Keratinocyte (primary cell): ENCODE measurements around the gene CDK14. TPM values are rescaled to one million over a fixed set of nuclear protein-coding genes. Genes with fewer than 3 reads are reported as not detected.

Experiments used
- DNase-seq: peaks from one replicate; pipeline ENCODE4 v3.0.0-alpha.2; 2011; ENCODE audit warnings: low read depth, missing footprints, low spot score
- FAIRE-seq: peaks from 2 replicates; lab custom pipeline; 2011; peaks lifted over from hg19 to GRCh38; lab: Jason Lieb, UNC
- H2AFZ ChIP-seq: 2 replicates; pipeline ENCODE4 v1.6.0; 2012; ENCODE audit warnings: low read length, control low read depth, inconsistent platforms; ENCODE audit not compliant: control insufficient read depth
- H3K27ac ChIP-seq: 2 replicates; pipeline ENCODE4 v1.5.1; 2011; ENCODE audit warnings: low read length; ENCODE audit not compliant: control insufficient read depth, insufficient read depth
- H3K27me3 ChIP-seq: 3 replicates; pipeline ENCODE4 v1.6.0; 2011; ENCODE audit warnings: low read length; ENCODE audit not compliant: control insufficient read depth, insufficient read depth; ENCODE audit errors: extremely low read depth
- H3K36me3 ChIP-seq, 2 experiments: 2 replicates in 1 of 2; 3 replicates in 1 of 2; pipeline ENCODE4 v1.5.1; 2011; ENCODE audit warnings: low read length in 2 of 2, mild to moderate bottlenecking in 1 of 2; ENCODE audit not compliant: control insufficient read depth in 2 of 2, insufficient read depth in 2 of 2; ENCODE audit errors: extremely low read depth in 1 of 2
- H3K4me1 ChIP-seq: 3 replicates; pipeline ENCODE4 v1.5.1; 2011; ENCODE audit warnings: low read length; ENCODE audit not compliant: control insufficient read depth, insufficient read depth; ENCODE audit errors: extremely low read depth
- H3K4me2 ChIP-seq: 3 replicates; pipeline ENCODE4 v1.6.0; 2011; ENCODE audit warnings: low read depth, low read length; ENCODE audit not compliant: control insufficient read depth, insufficient read depth; ENCODE audit errors: extremely low read depth
- H3K4me3 ChIP-seq, 3 experiments: fragments of 200-600 bp in 1 of 3; sonication (generic) in 1 of 3; 2 replicates in 2 of 3; 3 replicates in 1 of 3; pipeline ENCODE4 v1.5.1; 2011 to 2016; ENCODE audit warnings: low read length in 3 of 3, mild to moderate bottlenecking in 3 of 3, control low read depth in 2 of 3, inconsistent platforms in 1 of 3, low read depth in 1 of 3, mixed read lengths in 1 of 3, mixed run types in 1 of 3, moderate library complexity in 1 of 3; ENCODE audit not compliant: control insufficient read depth in 2 of 3, insufficient read depth in 2 of 3; ENCODE audit errors: extremely low read depth in 1 of 3
- H3K79me2 ChIP-seq: 2 replicates; pipeline ENCODE4 v1.6.0; 2012; ENCODE audit warnings: low read length; ENCODE audit not compliant: control insufficient read depth, insufficient read depth
- H3K9ac ChIP-seq: 3 replicates; pipeline ENCODE4 v1.6.0; 2011; ENCODE audit warnings: low read length; ENCODE audit not compliant: control insufficient read depth, insufficient read depth; ENCODE audit errors: extremely low read depth
- H3K9me1 ChIP-seq: 3 replicates; pipeline ENCODE4 v1.6.0; 2011; ENCODE audit warnings: low read length; ENCODE audit not compliant: control insufficient read depth, insufficient read depth; ENCODE audit errors: extremely low read depth
- H3K9me3 ChIP-seq: 2 replicates; pipeline ENCODE4 v1.5.1; 2012; ENCODE audit warnings: low read depth, low read length; ENCODE audit not compliant: control insufficient read depth
- H4K20me1 ChIP-seq: 3 replicates; pipeline ENCODE4 v1.6.0; 2011; ENCODE audit warnings: low read length; ENCODE audit not compliant: control insufficient read depth, insufficient read depth; ENCODE audit errors: extremely low read depth
- CTCF ChIP-seq, 3 experiments: IDR thresholded peaks in 1 of 3; conservative IDR thresholded peaks in 1 of 3; optimal IDR thresholded peaks in 1 of 3; 2 replicates in 2 of 3; 3 replicates in 1 of 3; pipeline versions ENCODE3 to v1.5.1; 2011; ENCODE audit warnings: low read length in 3 of 3, mild to moderate bottlenecking in 3 of 3, moderate library complexity in 2 of 3, control low read depth in 1 of 3, inconsistent platforms in 1 of 3; ENCODE audit not compliant: insufficient read depth in 2 of 3; ENCODE audit errors: extremely low read depth in 1 of 3
- EZH2 ChIP-seq: IDR thresholded peaks from one replicate; pipeline ENCODE4 v1.6.1; 2012; ENCODE audit warnings: inconsistent platforms, mild to moderate bottlenecking, low read length, moderate library complexity
- dilution Hi-C: fragments of 300-500 bp; cut with MboI; formaldehyde crosslinking; loops from one replicate; pipeline ENCODE4 v1.7.0; 2020; ENCODE audit warnings: low sequenced_read_pairs; ENCODE audit not compliant: extremely low pct_ligation_motif_present
- polyA plus RNA-seq, 5 experiments: library from polyadenylated mRNA; depleted of rRNA in 3 of 5; stranded (reverse) in 3 of 5; stranded (forward) in 1 of 5; unstranded in 1 of 5; fragments of >200 nt; gene quantifications; 1 replicate in 1 of 5; 2 replicates in 3 of 5; 3 replicates in 1 of 5; pipeline versions ENCODE4 v1.2.1 to v1.2.3, GENCODE V29; 2011 to 2012; ENCODE audit warnings: missing spikeins in 2 of 5, low read depth in 1 of 5, low replicate concordance in 1 of 5

Gene CDK14
- polyA plus RNA-seq, 1 donor (not counting 4 experiments of a cell fraction or from before 2014, with no cell fraction given), result 4.0 TPM

DNA sequence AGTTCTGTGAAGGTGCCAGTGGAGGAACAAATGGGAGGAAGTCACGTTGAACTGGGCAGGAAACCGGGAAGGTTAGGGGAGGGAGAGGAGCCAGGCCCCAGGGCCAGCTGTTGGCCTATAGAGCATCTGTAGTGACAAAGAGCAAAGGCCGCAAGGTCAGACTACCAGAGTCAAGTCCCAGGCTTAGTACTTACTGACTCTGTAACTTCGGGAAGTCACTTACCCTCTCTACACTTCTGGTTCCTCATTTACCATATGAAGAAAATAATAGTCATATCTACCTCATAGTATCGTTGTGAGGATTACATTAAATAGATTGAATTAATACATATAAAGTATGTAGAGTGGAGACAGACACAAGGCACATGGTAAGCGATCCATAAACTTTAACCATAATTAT is 566.3 kb downstream of the CDK14 start:
- Histone ChIP-seq H3K9me1 (no peaks in the 10 kb centered on the region), H3K4me1 (peaks cover 8% of the 10 kb centered on the region), H3K36me3 (no peaks in the 10 kb centered on the region), H2AFZ (no peak overlapping the region), H3K79me2 (no peaks in the 10 kb centered on the region), H3K9me3 (no peaks in the 10 kb centered on the region), H4K20me1 (no peaks in the 10 kb centered on the region), H3K4me3 (no peak overlapping the region), H3K4me2 (no peak overlapping the region), H3K9ac (no peak overlapping the region), H3K27me3 (no peaks in the 10 kb centered on the region), H3K27ac (no peak overlapping the region)
- TF ChIP-seq CTCF (optimal IDR thresholded peaks at IDR 0.05 in 1 of 3, IDR thresholded peaks at IDR 0.05 in 1 of 3, conservative IDR thresholded peaks at IDR 0.05 in 1 of 3; ENCODE audit: extremely low read depth in 1 of 3, insufficient read depth in 2 of 3, low read length in 3 of 3) (no peak), EZH2 (no peak)
- FAIRE-seq (no peak), DNase-seq (no peak)
- dilution Hi-C loops, result no loop called here

DNA sequence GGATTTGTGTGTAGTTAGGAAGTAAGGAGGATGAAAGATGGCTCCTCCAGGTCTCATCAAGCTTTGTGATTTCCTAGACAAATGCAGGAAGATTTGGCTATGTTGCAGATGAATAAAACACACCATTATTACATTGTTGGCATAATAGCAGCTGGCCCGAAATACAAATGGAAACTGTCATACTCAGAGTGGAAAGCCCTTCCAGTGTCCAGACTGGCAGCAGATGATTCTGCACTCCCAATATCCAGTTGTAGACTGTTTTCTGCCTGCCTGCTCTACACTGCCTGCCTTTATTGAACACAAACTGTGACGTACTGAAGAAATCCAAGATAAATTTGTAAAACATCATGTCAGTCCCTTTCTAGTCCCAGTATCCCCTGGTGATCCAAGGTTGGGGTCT is 568.4 kb downstream of the CDK14 start:
- Histone ChIP-seq H3K9ac (no peak overlapping the region), H3K36me3 (no peaks in the 10 kb centered on the region), H3K4me3 (no peak overlapping the region), H3K9me1 (no peaks in the 10 kb centered on the region), H4K20me1 (no peaks in the 10 kb centered on the region), H2AFZ (no peak overlapping the region), H3K27ac (no peak overlapping the region), H3K79me2 (no peaks in the 10 kb centered on the region), H3K27me3 (no peaks in the 10 kb centered on the region), H3K4me2 (no peak overlapping the region), H3K4me1 (peaks cover 8% of the 10 kb centered on the region), H3K9me3 (no peaks in the 10 kb centered on the region)
- DNase-seq, result no peak
- no peak for TF ChIP-seq EZH2
- TF ChIP-seq CTCF (optimal IDR thresholded peaks at IDR 0.05 in 1 of 3, IDR thresholded peaks at IDR 0.05 in 1 of 3, conservative IDR thresholded peaks at IDR 0.05 in 1 of 3; ENCODE audit: extremely low read depth in 1 of 3, insufficient read depth in 2 of 3, low read length in 3 of 3), result no peak
- FAIRE-seq, result no peak
- dilution Hi-C loops, result no loop called here
